MV-4-11 (cell line): ENCODE data around the gene MPP1.

Source experiments
- DNase-seq: peaks from one replicate; lab custom pipeline; 2025; lab: John Stamatoyannopoulos, UW

MPP1 gene

GRCh38 chrX:154731881-154732280 is 73.4 kb downstream of the MPP1 start:
- DNase-seq = peak; percentile 38

GRCh38 chrX:154731184-154731583 is 74.1 kb downstream of the MPP1 start:
- DNase-seq = no peak

- no peak for DNase-seq
These were observed 74.9 kb downstream of the MPP1 start for GRCh38 chrX:154730253-154730891.

- no peak for DNase-seq
These were observed 75.8 kb downstream of the MPP1 start for GRCh38 chrX:154729439-154729838.
